ENCODE results near the gene CROCC2.
A peak's percentile ranks its signal among the peaks of the same experiment; 100 is the strongest.
"Not testable (repeated sequence)": the region's sequence is repeated elsewhere in the genome, so short reads cannot be mapped to it uniquely, and the experiment has no call there.

CROCC2 gene

DNA sequence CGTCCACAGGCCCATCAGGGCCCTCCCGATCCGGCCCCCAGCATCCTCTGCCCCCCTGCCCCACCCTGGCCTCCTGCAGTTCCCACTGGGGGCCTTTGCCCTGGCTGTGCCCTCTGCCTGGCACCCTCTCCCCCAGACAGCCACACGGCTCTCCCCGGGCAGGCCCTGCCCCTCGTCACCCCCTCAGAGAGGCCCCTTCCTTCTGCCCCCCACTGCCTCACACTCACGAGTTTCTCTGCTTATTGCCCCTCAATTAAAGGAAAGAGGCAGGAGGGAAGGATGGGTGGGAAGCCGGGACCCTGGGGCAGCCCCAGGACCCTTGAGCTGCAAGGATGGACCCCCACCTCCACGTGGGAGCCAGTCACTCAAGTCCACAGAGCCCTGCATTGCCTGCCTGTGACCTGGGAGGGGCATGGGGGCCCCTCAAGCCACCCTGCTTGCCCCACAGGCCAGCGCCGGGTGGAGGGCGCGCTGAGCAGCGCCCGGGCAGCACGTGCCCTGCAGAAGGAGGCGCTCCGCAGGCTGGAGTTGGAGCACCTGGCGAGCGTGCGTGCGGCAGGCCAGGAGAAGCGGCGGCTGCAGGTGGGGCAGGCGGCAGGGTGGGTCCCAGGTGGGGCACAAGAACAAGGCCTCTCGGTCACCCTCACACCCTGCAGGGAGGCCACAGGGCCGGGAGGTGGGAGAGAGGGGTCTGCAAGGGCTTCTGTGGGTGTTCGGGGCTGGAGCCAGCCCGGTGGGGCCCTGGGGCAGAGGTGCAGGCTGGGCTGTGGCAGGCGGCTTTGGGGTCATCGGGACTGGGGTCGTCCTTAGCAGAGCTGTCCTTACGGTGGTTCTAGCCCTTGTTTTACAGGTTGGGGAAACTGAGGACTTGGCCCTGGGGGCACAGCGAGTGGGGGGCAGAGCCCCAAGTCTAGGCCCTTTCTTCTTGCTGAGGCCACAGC is 61.8 kb downstream of the CROCC2 start:
- no peak for DNase-seq (ENCODE audit: low spot score)

- no peak for DNase-seq (ENCODE audit: low spot score)
These were observed 62.8 kb downstream of the CROCC2 start for GRCh38 chr2:240968731-240969624.

- no peak for DNase-seq (ENCODE audit: low spot score)
These were observed 64.0 kb downstream of the CROCC2 start for GRCh38 chr2:240970104-240970503.

GRCh38 chr2:240970816-240971215 is 64.7 kb downstream of the CROCC2 start:
- DNase-seq (ENCODE audit: low spot score): no peak

- DNase-seq (ENCODE audit: low spot score): no peak
These were observed 66.1 kb downstream of the CROCC2 start for GRCh38 chr2:240972201-240972600.

DNA sequence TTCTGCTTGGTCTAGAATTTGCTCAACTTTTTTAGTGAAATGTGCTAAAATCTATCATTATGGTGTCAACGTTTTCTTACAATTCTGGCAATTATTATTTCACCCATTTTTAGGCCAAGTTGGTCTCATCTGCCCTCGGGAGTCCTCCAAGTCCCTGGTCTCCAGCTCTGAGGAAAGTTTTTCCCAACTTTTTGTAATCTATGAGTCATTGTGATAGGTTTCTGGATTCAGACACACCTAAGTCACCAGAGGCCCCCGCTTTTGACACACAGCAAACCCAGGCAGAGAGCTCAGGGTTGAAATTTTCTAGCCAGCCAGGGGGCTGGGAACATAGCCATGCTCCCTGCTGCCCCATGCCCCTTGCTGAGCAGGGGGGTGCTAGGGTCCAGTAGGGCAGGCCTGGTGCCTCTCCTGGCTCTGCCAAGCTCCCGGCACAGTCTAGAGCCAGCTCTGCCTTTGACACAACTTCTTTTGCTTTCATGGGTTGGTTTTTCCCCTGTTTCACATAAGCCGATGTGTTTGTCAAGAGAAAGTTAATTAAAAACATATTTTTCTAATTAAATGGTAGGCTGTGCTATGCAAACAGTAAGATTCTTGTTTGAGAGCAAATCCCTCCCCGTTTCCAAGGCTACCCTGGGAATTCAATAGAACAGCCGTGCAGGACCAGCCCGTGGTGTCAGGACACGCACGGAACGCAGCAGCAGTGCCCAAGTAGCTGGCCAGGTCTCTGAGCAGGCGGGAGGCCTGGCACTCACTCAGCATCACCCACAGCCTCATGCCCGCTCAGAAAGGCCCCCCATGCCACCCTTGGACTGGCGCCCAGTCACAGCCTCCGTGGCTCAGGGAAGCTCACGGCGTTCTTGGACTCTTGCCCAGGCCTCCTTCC is 66.7 kb downstream of the CROCC2 start:
- no peak for DNase-seq (ENCODE audit: low spot score)

- DNase-seq (ENCODE audit: low spot score): peak; percentile 13
These were observed 68.8 kb downstream of the CROCC2 start for GRCh38 chr2:240974771-240975572.

- not testable (repeated sequence) for DNase-seq (ENCODE audit: low spot score)
These were observed 69.8 kb downstream of the CROCC2 start for GRCh38 chr2:240975903-240976302.

- DNase-seq (ENCODE audit: low spot score): no peak
These were observed 75.1 kb downstream of the CROCC2 start for GRCh38 chr2:240981280-240981679.

DNA sequence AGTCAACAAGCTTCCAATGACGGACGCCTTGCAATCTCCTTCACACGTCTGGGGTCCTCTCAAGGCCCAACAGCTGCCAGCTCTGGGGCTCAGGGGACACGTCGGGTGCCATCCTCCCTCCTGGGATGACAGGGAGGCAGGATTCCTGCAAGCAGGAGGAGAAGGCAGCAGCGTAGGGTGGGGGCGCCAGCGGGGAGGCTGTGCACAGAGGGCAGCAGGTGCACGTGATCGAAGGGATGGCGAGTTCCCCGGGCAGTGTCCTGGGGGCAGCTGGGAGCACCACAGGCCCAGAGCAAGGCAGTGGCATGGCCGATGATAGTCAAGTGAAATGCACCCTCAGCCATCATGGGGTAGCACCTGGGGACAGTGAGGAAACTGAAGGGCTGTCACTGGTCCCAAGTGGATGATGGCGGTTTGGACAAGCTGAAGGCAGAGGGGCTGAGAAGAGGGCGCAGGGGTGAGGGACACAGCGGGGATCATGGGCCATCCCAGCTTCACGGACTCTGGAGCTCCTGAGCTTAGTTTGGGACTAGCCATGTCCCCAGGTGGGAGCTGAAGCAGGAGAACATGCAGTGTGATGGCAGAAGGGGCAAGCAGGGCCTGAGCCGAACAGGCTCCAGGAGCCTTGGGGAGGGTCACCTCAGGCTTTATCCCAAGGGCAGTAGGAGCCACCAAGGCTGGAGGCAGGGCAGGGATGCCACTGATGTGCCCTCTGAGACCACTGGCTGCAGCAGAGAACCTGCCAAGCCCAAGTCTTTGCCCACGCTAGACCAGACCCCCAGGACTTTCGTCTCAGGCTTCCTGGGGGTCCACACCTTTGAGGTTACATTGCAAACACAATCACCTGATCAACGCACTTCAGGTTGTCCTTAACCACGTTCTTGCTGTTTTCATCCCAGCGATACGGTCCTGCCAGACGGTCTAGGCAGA is 76.0 kb downstream of the CROCC2 start:
- DNase-seq (ENCODE audit: low spot score): no peak

DNA sequence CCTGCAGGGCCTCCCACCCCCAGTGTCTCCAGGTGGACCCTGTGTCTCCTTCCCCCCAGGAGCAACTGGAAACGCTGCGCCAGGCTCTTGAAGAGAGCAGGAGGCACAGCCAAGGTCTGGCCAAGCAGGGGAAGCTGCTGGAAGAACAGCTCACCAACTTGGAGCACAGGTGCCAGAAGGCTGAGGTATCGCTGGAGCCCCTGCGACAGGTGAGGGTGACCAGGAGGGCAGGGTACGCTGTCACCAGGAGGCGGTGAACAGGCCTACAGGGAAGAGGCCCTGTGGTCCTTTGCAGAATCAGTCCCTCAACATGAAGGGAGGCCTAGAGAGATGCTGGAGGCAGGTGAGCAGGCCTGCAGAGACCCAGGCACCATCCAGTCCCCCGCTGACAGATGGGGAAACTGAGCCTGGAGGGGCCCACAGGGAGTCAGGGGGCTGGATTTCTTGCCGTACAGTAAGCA is 76.7 kb downstream of the CROCC2 start:
- DNase-seq (ENCODE audit: low spot score): no peak

GRCh38 chr2:240983361-240983995 is 77.3 kb downstream of the CROCC2 start:
- DNase-seq (ENCODE audit: low spot score): no peak

DNA sequence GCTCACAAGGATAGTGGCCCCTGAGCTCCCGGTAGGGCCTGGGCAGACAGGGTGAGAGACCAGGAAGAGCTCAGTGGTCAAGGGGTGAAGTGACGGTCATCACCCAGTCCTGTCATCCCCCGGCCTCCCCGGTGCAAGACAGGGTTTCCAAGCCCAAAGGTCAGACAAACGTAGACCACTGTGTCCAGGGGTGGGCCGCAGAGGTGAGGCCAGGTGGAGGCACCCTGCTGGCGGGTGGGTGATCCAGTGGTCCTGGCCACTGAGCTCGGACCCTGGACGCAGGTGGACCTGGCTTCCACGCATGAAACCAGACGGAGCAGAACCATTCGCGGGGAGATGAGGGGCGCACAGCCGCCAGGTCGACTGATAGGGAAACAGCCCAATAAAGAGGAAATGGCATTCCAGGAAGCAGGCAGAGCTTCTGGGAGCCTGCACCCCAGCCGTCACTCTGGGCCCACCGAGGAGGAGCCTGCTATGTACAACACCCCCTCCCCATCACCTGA is 77.9 kb downstream of the CROCC2 start:
- no peak for DNase-seq (ENCODE audit: low spot score)

DNA sequence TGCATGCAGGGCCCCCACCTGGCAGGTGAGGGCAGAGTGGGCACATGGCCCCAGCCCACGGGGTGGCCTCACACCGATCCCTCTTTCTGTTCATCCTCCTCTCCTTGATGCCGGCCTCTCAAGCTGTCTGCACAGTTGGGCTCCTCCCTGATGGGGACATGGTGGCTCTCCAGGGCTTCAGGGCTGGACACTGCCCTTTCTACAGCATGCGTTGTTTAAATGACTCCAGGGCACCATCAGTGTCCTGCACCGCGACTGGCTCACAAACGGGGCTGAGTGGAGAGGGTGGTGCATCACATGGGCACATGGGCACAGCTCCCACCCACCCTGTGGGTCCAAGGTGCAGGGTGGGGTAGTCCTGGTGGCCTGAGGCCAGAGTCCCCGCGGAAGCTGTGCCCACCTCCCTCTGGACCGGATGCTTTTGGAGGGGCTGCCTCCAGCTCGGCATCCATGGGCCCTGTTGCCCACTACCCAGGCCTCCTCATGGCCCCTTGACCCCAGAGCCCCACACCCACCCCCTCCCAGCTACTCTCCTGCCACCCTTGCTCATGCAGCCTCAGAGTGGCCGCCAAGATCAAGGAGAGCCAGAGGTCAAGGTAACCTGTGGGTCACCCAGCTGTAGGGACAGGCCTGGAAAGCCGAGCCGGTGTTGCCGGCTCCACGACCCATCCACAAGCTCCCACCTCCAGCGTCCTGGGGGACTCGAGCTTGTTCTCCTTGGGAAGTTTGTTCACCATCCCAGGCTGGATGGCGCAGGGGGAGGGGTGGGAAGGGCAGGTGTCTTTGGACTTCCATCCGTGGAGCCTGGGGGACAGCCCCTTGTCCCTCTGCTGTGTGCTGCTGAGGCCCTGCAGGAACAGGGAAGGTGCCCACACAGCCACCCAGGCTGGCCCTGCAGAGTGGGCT is 80.0 kb downstream of the CROCC2 start:
- no peak for DNase-seq (ENCODE audit: low spot score)

DNA sequence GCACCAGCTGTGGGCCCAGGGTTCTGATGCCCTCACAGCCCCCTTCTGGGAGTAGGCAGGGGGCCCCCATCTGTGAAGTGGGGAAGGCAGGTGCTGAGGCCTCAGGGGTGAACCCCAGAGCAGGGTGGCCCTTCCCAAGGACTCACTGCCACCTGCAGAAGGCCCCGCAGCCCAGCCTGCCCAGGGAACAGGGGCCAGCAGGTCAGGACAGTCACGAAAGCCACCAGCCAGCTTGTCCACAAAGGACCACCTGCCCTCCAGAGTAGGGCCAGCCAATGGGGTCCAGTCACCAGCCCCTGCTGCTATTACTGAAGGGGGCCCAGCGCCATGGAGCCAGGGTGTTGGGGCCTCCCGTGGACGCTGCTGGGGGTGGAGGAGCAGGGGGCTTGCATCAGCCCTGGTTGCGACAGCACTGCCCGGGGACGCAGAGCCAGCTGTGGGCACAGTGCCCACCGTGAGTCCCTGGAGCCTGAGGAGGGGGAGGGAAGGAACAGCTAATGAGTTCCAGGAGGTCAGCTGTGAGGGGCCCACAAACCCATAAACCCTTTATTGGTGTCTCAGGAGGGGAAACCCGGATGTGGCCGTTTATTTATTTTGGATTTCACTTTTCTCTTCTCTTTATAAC is 80.8 kb downstream of the CROCC2 start:
- DNase-seq (ENCODE audit: low spot score): no peak

GRCh38 chr2:240987588-240987987 is 81.5 kb downstream of the CROCC2 start:
- no peak for DNase-seq (ENCODE audit: low spot score)

- DNase-seq (ENCODE audit: low spot score): no peak
These were observed 82.0 kb downstream of the CROCC2 start for GRCh38 chr2:240988146-240988545.
